CMK (cell line): ENCODE data around the gene GNPDA1.

Source experiments
- DNase-seq: peaks from one replicate; pipeline ENCODE4 v3.0.0-alpha.2; 2010; ENCODE audit warnings: low read depth

GNPDA1 gene

GRCh38 chr5:141992349-141992963, 20.4 kb downstream of the GNPDA1 start:
- DNase-seq = no peak

GRCh38 chr5:141989720-141990119, 23.1 kb downstream of the GNPDA1 start:
- no peak for DNase-seq

GRCh38 chr5:141986072-141986471, 26.8 kb downstream of the GNPDA1 start:
- DNase-seq = no peak

DNA sequence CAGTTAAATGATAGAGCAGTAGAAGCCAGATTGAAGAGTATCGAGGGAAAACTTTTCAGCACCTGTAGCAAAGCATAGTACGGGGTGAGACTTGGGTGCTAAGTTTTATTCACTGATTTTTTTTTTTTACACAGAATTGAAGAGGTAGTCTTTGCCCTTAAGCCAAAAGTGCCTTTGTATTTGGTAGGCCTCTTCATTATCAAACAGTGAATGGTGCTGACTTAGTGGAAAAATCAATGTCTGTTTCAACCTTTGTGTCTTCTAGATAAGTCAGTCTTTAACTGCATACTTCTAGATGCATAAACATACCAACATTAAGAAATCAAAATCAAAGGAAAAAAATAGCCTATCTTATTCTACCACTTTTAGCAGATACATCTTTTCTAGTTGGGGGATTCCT, 30.2 kb downstream of the GNPDA1 start:
- no peak for DNase-seq

DNA sequence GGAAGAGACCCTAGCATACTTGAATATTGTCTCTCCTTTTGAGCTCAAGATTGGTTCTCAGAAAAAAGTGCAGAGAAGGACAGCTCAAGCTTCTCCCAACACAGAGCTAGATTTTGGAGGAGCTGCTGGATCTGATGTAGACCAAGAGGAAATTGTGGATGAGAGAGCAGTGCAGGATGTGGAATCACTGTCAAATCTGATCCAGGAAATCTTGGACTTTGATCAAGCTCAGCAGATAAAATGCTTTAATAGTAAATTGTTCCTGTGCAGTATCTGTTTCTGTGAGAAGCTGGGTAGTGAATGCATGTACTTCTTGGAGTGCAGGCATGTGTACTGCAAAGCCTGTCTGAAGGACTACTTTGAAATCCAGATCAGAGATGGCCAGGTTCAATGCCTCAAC, 34.4 kb downstream of the GNPDA1 start:
- no peak for DNase-seq

DNA sequence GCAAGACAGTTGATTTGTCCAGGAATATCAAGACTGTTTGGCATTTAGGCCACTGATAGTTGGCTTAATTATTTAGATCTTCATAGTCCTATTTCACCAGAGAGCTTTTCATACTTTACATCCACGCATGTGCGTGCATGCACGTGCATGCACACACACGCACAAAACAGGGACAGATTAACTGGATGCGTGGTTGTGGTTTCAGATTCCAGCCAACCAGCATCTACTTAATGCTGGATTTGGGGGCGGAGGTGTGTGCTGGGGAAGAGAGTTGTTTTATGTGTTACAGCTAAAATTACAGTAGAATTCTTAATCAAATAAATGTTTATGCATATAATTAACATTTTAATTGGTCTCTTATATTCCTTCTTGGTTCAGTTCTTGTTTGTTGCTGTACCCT, 36.7 kb downstream of the GNPDA1 start:
- no peak for DNase-seq

GRCh38 chr5:141973871-141974595, 38.8 kb downstream of the GNPDA1 start:
- DNase-seq = no peak

DNA sequence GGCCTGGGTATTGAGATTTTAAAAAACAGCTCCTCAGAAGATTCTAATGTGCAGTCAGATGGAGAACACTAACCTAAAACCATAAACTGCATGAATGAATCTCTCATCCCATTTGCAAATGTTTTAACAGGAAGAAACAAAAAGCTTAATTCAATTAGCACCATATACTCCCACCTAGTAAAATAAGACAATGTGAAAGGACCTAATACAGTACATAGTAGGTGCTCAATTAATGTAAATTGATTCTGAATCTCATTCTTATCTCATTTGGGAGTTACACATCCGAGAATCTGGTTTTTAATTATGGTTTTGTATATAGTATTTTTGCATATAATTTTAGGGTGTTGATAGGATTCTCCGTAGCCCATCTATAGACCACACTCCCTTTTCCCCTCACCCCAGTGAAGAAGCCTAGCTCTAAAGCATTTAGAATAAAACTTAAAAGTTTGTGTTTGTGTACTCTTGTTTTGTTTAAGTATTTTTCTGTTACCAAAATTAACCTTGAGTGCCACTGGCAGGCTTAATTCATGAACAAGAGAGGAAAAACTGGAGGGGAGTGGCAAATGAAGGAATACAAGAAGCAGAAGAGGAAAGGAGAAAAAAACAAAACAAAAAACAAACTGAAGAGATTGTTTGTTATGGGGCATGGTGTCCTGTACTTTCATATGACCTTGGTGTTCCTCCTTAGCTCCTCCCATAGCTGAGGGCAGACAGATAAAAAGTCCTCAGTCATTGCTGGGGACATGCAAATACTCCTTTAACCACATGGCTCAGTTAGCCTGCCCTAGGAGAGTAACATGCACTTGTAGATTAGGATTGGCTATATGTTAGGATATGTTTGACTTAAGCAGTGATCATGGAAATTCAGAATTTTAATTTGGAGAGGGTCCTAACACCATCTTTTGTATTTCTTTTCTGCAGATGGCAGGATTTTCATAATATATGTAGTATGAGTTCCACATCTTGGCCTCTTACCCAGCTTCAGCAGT, 42.8 kb downstream of the GNPDA1 start:
- no peak for DNase-seq

- DNase-seq = peak; percentile 70
Measured at GRCh38 chr5:141968914-141969608, 43.8 kb downstream of the GNPDA1 start, which contains the start of gene RNF14. Gene RNF14, plus strand, starts transcription at chr5:141969105. Its CDS starts 4,484 bp downstream, at chr5:141973589.

- DNase-seq = no peak
Measured at GRCh38 chr5:141966963-141967333, 45.9 kb downstream of the GNPDA1 start.

DNA sequence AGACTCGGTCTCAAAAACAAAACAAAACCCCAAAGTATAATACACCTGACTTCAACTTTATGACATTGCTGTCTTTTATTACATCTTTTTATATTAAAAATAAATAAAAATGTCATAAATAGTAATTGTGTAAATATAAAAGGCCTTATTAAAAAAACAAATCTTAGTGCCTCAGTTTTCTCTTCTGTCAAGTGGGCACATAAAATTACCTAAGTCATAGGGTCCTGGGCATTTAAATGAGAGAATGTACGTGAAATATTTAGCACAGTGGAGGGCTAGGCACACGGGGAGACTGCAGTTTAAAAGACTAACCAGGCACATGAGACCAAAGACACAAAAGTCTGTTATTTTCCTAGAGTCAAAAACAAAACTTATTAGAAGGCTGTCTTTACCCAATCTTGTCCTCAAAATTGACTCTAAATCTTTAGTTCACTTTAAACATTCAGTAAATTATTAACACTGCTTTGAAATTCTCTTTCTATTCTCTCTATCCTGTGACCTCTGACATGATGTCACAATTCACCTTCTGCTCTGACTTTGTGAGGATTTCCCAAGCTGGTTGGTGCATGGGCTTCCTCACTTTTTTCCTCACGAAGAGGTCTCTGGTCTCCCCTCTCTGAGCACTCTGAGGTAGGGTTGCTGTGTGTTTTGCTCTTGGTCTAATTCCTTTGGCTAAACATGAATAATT, 46.4 kb downstream of the GNPDA1 start:
- DNase-seq = no peak

GRCh38 chr5:141965071-141965470, 47.8 kb downstream of the GNPDA1 start:
- DNase-seq = no peak

GRCh38 chr5:141963701-141964100, 49.1 kb downstream of the GNPDA1 start:
- no peak for DNase-seq

GRCh38 chr5:141961466-141961865, 51.4 kb downstream of the GNPDA1 start:
- DNase-seq = no peak

- no peak for DNase-seq
Measured at GRCh38 chr5:141960449-141961323, 52.1 kb downstream of the GNPDA1 start.

- no peak for DNase-seq
Measured at GRCh38 chr5:141960018-141960417, 52.8 kb downstream of the GNPDA1 start.

DNA sequence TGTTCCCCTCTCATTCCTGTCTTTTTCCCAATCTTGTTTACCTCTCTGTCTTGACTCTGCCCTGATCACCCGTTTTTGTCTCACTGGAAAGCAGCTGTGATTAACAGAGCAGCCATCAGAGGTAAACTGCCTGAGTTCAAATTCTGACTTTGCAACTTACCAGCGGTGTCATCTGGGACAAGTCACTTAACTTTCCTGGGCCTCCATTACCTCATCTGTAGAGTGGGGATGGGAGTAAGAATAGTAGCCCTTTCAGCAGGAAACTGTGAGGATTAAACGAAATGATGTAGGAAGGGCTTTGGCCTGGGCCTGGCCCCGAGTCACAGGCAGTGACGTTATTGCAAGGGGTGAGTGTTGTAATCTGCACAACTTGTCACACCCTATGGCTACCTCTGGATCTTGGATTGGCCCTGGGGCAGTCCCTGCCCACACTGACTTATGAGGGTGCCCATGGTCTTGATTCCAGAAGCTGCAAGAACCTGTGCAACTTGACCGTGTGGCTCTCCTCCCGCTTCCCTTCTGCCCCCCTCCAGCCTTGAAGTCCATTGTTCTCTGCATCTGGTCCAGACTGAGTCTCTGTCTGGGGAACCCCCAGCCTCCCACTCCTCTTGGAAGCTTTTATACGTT, 54.2 kb downstream of the GNPDA1 start:
- no peak for DNase-seq

GRCh38 chr5:141958113-141958512, 54.7 kb downstream of the GNPDA1 start, which contains the start of gene PCDH12:
Gene PCDH12, minus strand, starts transcription at chr5:141958202. Its CDS starts 351 bp downstream, at chr5:141957851.
- no peak for DNase-seq

DNA sequence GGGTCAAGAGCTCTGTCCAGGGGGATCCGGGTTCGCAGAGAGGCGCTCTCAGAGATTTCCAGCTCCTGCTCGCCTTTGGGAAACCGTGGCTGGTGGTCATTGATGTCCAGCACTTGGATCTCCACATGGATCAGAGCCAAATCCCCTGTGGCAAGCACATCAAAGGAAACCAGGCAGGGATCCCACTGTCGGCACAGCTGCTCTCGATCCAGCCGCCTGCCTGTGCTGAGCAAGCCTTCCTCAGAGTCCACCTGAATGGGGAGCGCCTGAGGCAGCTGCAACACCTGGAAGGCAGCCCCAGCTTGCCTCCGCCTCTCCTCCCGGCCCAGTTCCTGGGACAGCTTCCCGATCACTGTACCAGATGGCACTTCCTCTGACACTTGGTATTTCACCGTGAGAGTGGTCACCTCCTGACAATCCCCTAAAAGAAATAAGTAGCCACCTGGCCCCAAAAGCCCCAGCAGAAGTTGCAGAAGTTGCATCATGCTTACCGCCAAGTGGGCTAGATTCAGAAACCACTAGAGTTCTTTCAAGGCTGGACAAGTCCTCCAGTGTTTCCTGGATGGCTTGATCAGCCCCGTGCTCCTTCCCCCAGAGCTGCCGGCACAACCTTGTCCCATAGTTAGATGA, 55.3 kb downstream of the GNPDA1 start:
- no peak for DNase-seq
